HepG2 (cell line): Measurements from ENCODE around the gene LIME1. TPM values are rescaled to one million over a fixed set of nuclear protein-coding genes. Genes with fewer than 3 reads are reported as not detected.

Source experiments
- ATAC-seq: fragments of 200-7000 bp; cut with Tn5 transposase; 3 replicates; pipeline ENCODE4 v1.9.1; 2020; ENCODE audit warnings: mild to moderate bottlenecking, moderate library complexity
- BruUV-seq: library from RNA; stranded (reverse); fragments of 400-500 nt; replicated peaks from 2 replicates; lab custom pipeline; 2021; lab: Mats Ljungman, UMichigan
- CTCF ChIA-PET: fragments of 300-600 bp; formaldehyde crosslinking; extraction: SDS; loops from one replicate; lab custom pipeline; 2021; ENCODE audit warnings: low total read pairs, inconsistent platforms, low intra/inter-chr PET ratio; lab: Yijun Ruan, JAX
- POLR2A ChIA-PET: fragments of 350-600 bp; sonication (Branson Sonifier 250); formaldehyde crosslinking; loops from one replicate; lab custom pipeline; 2020; ENCODE audit warnings: antibody characterized with exemption, inconsistent platforms; lab: Yijun Ruan, JAX
- DNase-seq: peaks from one replicate; pipeline ENCODE4 v3.0.0-alpha.2; 2015; ENCODE audit warnings: low spot score
- FAIRE-seq: peaks from 3 replicates; lab custom pipeline; 2011; peaks lifted over from hg19 to GRCh38; lab: Jason Lieb, UNC
- H2AFZ ChIP-seq: one replicate; pipeline ENCODE4 v1.6.1; 2011; ENCODE audit warnings: low read length, inconsistent platforms
- H3K27ac ChIP-seq: fragments of 300-600 bp; 3 replicates; pipeline ENCODE4 v1.8.0; 2011; ENCODE audit warnings: mixed run types, mild to moderate bottlenecking, mixed read lengths, low read length, inconsistent platforms; ENCODE audit not compliant: insufficient read depth; ENCODE audit errors: extremely low read length
- H3K27me3 ChIP-seq, 2 experiments: fragments of 200-600 bp in 1 of 2; 2 replicates in 1 of 2; 3 replicates in 1 of 2; pipeline versions ENCODE4 v1.6.0 to v1.8.0; 2011; ENCODE audit warnings: low read length in 2 of 2, mild to moderate bottlenecking in 2 of 2, moderate library complexity in 2 of 2, inconsistent platforms in 1 of 2; ENCODE audit not compliant: insufficient read depth in 2 of 2, control insufficient read depth in 1 of 2
- H3K36me3 ChIP-seq, 2 experiments: fragments of 200-600 bp in 1 of 2; replicated peaks in 1 of 2; 2 replicates in 1 of 2; 3 replicates in 1 of 2; pipeline versions ENCODE4 v1.5.1 to v1.8.0; 2011; ENCODE audit warnings: low read length in 2 of 2, inconsistent platforms in 1 of 2; ENCODE audit not compliant: insufficient read depth in 2 of 2, control insufficient read depth in 1 of 2
- H3K4me1 ChIP-seq: 2 replicates; pipeline ENCODE4 v1.5.1; 2012; ENCODE audit warnings: low read length, inconsistent platforms; ENCODE audit not compliant: insufficient read depth
- H3K4me2 ChIP-seq: 2 replicates; pipeline ENCODE4 v1.6.0; 2011; ENCODE audit warnings: low read depth, low read length, inconsistent platforms
- H3K4me3 ChIP-seq, 3 experiments: fragments of 200-600 bp in 1 of 3; sonication (generic), shearing (Covaris generic) in 1 of 3; replicated peaks in 1 of 3; 2 replicates each; pipeline ENCODE4 v1.5.1; 2011 to 2016; ENCODE audit warnings: low read length in 3 of 3, inconsistent platforms in 2 of 3, low read depth in 2 of 3, mild to moderate bottlenecking in 2 of 3, control low read depth in 1 of 3, mixed read lengths in 1 of 3; ENCODE audit not compliant: insufficient read depth in 1 of 3
- H3K79me2 ChIP-seq: one replicate; pipeline ENCODE4 v1.6.1; 2011; ENCODE audit warnings: low read length, inconsistent platforms; ENCODE audit not compliant: insufficient read depth
- H3K9ac ChIP-seq: 2 replicates; pipeline ENCODE4 v1.6.0; 2011; ENCODE audit warnings: mild to moderate bottlenecking, low read depth, low read length, inconsistent platforms; ENCODE audit not compliant: insufficient read depth
- H3K9me3 ChIP-seq: 2 replicates; pipeline ENCODE4 v1.5.1; 2012; ENCODE audit warnings: mild to moderate bottlenecking, low read length
- H4K20me1 ChIP-seq: 2 replicates; pipeline ENCODE4 v1.6.0; 2011; ENCODE audit warnings: inconsistent platforms, mild to moderate bottlenecking, low read length, moderate library complexity; ENCODE audit not compliant: insufficient read depth
- DMAP1 ChIP-seq: IDR thresholded peaks from 2 replicates; pipeline ENCODE4 v1.6.1; 2016
- MXD3 ChIP-seq: IDR thresholded peaks from 2 replicates; pipeline ENCODE4 v1.6.1; 2016; ENCODE audit warnings: mild to moderate bottlenecking, missing biosample characterization, missing genetic modification reagents
- NRL ChIP-seq: sonication (generic); formaldehyde crosslinking; IDR thresholded peaks from 2 replicates; pipeline ENCODE4 v1.5.0; 2020; ENCODE audit warnings: missing genetic modification reagents, mild to moderate bottlenecking, moderate library complexity, borderline replicate concordance
- REL ChIP-seq: sonication (generic); formaldehyde crosslinking; conservative IDR thresholded peaks from 2 replicates; pipeline ENCODE4 v1.8.0; 2022; ENCODE audit warnings: mild to moderate bottlenecking, missing genetic modification reagents, moderate library complexity
- U2AF1 ChIP-seq: fragments of 200-400 bp; formaldehyde crosslinking; optimal IDR thresholded peaks from 2 replicates; pipeline ENCODE3; 2017; ENCODE audit warnings: mild to moderate bottlenecking, low read depth, low read length
- ZNF430 ChIP-seq: sonication (generic); formaldehyde crosslinking; IDR thresholded peaks from 2 replicates; pipeline ENCODE4 v1.9.0; 2021; ENCODE audit warnings: mild to moderate bottlenecking, missing genetic modification reagents
- ZNF468 ChIP-seq: sonication (generic); formaldehyde crosslinking; IDR thresholded peaks from 2 replicates; pipeline ENCODE4 v1.8.0; 2022; ENCODE audit warnings: mild to moderate bottlenecking, moderate library complexity, missing genetic modification reagents
- ZNF607 ChIP-seq: sonication (generic); formaldehyde crosslinking; IDR thresholded peaks from 2 replicates; pipeline ENCODE4 v1.5.1; 2020; ENCODE audit warnings: missing genetic modification reagents, mild to moderate bottlenecking, borderline replicate concordance
- ZNF7 ChIP-seq: IDR thresholded peaks from 2 replicates; pipeline ENCODE4 v1.6.1; 2016; ENCODE audit warnings: missing biosample characterization, missing genetic modification reagents
- ZNF710 ChIP-seq: sonication (generic); formaldehyde crosslinking; IDR thresholded peaks from 2 replicates; pipeline ENCODE4 v1.5.0; 2020; ENCODE audit warnings: mild to moderate bottlenecking, missing genetic modification reagents, borderline replicate concordance
- WGBS: methylation state at CpG from one replicate; pipeline ENCODE4 v1.1.6; 2017; ENCODE audit warnings: low lambda C conversion rate; 5-methylcytosine and 5-hydroxymethylcytosine counted together
- in situ Hi-C: cut with HindIII; loops from 2 replicates; pipeline ENCODE4 v1.10.0; 2017; ENCODE audit warnings: low pct_unique_long_range_greater_than_20kb; ENCODE audit not compliant: extremely low pct_ligation_motif_present
- intact Hi-C: fragments of 100-400 bp; cut with micrococcal nuclease; formaldehyde crosslinking; loops from one replicate; pipeline ENCODE4 v1.10.0; 2022; ENCODE audit not compliant: unreplicated experiment
- polyA plus RNA-seq, 8 experiments: library from polyadenylated mRNA; depleted of rRNA in 3 of 8; stranded (reverse) in 7 of 8; unstranded in 1 of 8; fragments of >200 nt; fragmentation: Illumina TruSeq in 4 of 8; extraction: Trizol in 4 of 8; gene quantifications; 2 replicates each; pipeline versions ENCODE4 v1.2.1 to v1.2.3, GENCODE V29; 2011 to 2016; ENCODE audit warnings: low read depth in 4 of 8, missing spikeins in 1 of 8, mixed read lengths in 1 of 8; ENCODE audit not compliant: insufficient read depth in 1 of 8
- total RNA-seq, 5 experiments: library from RNA; depleted of rRNA; stranded (reverse); fragments of >200 nt; fragmentation: Illumina TruSeq; extraction: Trizol; gene quantifications; 2 replicates each; pipeline ENCODE4 v1.2.3, GENCODE V29; 2016; ENCODE audit warnings: low read depth in 1 of 5
- TF ChIP-seq, protein P1 (sequence below): sonication (generic); formaldehyde crosslinking; IDR thresholded peaks from 2 replicates; pipeline ENCODE4 v1.4.0; 2020; ENCODE audit warnings: mild to moderate bottlenecking, missing genetic modification reagents
- TF ChIP-seq, protein P2 (sequence below): sonication (generic); formaldehyde crosslinking; IDR thresholded peaks from 2 replicates; pipeline ENCODE4 v1.5.1; 2020; ENCODE audit warnings: missing genetic modification reagents, mild to moderate bottlenecking, borderline replicate concordance

Gene LIME1
- total and polyA plus RNA-seq, 2 of the 13 experiments (the other 11 are each of a cell fraction or from before 2014, with no cell fraction given): 13.0 to 61.5 TPM

GRCh38 chr20:63705232-63706026, 31.0 kb upstream of the LIME1 start (continued):
- TF ChIP-seq ZNF468 (CRISPR knock-in tag) (no peak), ZNF7 (CRISPR knock-in tag) (no peak), DMAP1 (CRISPR knock-in tag) (no peak)
- TF ChIP-seq, protein P1, sequence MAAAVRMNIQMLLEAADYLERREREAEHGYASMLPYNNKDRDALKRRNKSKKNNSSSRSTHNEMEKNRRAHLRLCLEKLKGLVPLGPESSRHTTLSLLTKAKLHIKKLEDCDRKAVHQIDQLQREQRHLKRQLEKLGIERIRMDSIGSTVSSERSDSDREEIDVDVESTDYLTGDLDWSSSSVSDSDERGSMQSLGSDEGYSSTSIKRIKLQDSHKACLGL (CRISPR knock-in tag): no peak

- no peak for ATAC-seq
- Histone ChIP-seq H3K4me2 (peak overlapping the region; percentile 96), H3K36me3 (peaks cover 21 to 50% of the 10 kb centered on the region in 2 experiments), H3K27ac (peak overlapping the region; percentile 81), H3K4me3 (peak overlapping the region; percentile 79 to 99 (median 99)), H2AFZ (no peak overlapping the region), H4K20me1 (peaks cover 10% of the 10 kb centered on the region; the same call in 1 of the 2 replicates), H3K9me3 (no peaks in the 10 kb centered on the region), H3K4me1 (peaks cover 36% of the 10 kb centered on the region), H3K79me2 (peaks cover 50% of the 10 kb centered on the region), H3K9ac (peak overlapping the region; percentile 97), H3K27me3 (no peaks in the 10 kb centered on the region; a peak in 1 of 5 replicates)
- DNase-seq: no peak
- in situ Hi-C loops (loop anchor here (5.0 to 10.0 kb wide), 3 partner anchors 36 to 151 kb away; no protein-coding TSS in a partner anchor), intact Hi-C loops (loop anchor here (2.0 kb wide), 2 partner anchors 35 to 159 kb away; partner anchors contain the start of gene TPD52L2)
- 90% methylated on average over 11 of the region's 12 CpGs for WGBS
- ChIA-PET POLR2A (interaction anchor here (1.2 to 12.4 kb wide), 6 partner anchors 19 to 159 kb away, joined by 3 to 190 read pairs (median 26); partner anchors contain the start of genes GMEB2, LIME1, RTEL1 and SLC2A4RG), CTCF (interaction anchor here (1.1 to 3.2 kb wide), 6 partner anchors 32 to 268 kb away, joined by 4 to 15 read pairs (median 6); partner anchors contain the start of genes LIME1 and TPD52L2)
- BruUV-seq: TSS peak; percentile 47
- no peak for FAIRE-seq
- TF ChIP-seq, protein P2, sequence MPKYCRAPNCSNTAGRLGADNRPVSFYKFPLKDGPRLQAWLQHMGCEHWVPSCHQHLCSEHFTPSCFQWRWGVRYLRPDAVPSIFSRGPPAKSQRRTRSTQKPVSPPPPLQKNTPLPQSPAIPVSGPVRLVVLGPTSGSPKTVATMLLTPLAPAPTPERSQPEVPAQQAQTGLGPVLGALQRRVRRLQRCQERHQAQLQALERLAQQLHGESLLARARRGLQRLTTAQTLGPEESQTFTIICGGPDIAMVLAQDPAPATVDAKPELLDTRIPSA (CRISPR knock-in tag): no peak
- no peak for TF ChIP-seq ZNF430 (CRISPR knock-in tag)
- TF ChIP-seq U2AF1: no peak
- no peak for TF ChIP-seq MXD3 (CRISPR knock-in tag)
- no peak for TF ChIP-seq ZNF710
- 0 out of 2 replicates have a peak, but pooled peaks have one; percentile 24 for TF ChIP-seq NRL
- TF ChIP-seq REL (CRISPR knock-in tag): no peak
- no peak for TF ChIP-seq ZNF607 (CRISPR knock-in tag)
Observed at GRCh38 chr20:63706027-63706695, 30.3 kb upstream of the LIME1 start.
